ELR (cell line): ENCODE measurements around the gene BCAR1.
A peak's percentile ranks its signal among the peaks of the same experiment; 100 is the strongest.
"Not testable (repeated sequence)": the region's sequence is repeated elsewhere in the genome, so short reads cannot be mapped to it uniquely, and the experiment has no call there.

Source experiments
- DNase-seq: peaks from one replicate; pipeline ENCODE4 v3.0.0-alpha.2; 2015; ENCODE audit warnings: low read depth

Gene BCAR1

DNA sequence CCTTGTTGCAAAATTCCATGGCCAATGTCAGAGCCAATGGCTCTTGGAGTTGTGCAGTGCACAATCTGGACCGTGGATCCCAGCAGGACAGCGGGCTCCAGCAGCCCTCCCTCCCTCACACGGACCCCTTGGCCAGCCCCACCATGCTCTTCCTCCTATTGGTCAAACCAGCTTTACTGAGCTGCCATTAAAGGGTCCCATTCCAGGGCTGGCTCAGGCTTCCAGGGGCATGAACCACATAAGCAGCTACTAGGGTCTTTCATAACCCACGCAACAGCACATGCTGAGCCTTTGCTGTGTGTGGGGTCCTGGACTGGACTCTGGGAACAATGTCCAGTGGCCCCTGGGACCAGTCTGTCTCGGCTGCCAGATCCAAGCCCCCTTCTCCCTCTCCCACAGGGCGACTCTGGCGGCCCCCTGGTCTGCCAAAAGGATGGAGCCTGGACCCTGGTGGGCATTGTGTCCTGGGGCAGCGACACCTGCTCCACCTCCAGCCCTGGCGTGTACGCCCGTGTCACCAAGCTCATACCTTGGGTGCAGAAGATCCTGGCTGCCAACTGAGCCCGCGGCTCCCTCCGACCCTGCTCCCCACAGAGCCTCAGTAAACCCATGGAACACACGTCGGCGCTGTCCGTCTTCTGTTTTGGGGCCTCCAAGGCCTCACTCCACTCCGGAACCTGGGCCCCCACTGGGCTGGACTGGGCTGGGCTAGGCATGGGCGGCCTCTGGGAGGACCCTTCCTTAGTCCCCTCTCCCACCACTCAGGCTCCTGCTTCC is 26.9 kb downstream of the BCAR1 start:
- DNase-seq = no peak

- DNase-seq = not testable (repeated sequence)
Measured at GRCh38 chr16:75223129-75223528, 28.3 kb downstream of the BCAR1 start.

DNA sequence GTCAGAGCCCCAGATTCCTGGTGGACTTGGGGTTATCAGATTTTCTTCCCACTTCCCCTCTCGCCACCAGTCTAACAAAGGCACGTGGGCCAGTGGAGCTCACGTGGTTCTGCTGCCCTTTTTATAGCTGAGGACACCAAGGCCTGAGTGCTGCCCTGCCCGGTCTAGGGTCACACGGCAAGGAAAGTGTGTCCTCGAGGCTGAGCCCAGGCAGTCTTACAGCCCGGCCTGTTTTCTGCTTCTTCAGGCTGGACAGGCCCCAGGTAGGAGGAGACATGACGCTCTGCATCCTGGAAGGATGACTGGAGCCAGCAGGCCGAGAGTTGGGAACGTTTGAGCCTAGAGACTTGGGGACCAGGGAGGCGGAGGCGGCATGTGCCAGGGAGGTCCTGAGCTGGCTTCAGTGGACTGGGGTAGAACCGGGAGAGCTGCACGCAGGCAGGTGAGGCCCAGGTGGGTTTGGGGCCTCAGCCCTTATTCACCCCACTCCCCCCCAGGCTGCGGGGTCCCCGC is 29.1 kb downstream of the BCAR1 start:
- no peak for DNase-seq

DNA sequence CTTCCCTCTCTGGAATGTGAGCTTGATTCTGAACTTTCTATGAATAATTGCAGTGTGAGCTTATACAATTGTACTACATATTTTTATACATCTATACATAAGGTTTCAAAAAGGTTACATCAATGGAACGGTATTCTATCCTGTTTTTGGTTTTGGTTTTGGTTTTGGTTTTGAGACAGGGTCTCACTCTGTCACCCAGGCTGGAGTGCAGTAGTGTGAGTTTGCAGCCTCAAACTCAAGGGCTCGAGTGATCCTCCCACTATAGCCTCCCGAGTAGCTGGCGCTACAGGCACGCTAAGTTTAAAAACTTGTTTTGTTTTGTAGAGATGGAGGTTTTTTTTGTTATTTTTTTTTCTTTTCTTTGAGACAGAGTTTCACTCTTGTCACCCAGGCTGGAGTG is 31.6 kb downstream of the BCAR1 start:
- no peak for DNase-seq

DNA sequence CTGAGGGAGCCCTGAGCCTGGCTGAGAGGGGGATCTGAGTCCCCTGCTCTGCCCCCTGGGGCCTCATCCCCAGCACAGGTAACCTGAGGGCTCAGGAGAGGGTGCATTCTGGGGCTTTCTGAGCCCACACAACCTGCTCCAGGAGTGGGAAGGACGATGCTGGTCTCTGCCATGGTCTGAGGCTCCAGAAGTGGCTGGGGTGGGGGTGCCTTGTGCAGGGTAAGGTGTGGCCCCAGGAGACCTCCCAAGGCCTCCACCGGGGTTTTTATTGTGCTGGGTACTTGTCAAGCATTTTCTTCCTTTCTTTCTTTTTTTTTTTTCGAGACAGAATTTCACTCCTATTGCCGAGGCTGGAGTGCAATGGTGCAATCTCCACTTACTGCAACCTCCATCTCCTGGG is 32.3 kb downstream of the BCAR1 start:
- DNase-seq = no peak

DNA sequence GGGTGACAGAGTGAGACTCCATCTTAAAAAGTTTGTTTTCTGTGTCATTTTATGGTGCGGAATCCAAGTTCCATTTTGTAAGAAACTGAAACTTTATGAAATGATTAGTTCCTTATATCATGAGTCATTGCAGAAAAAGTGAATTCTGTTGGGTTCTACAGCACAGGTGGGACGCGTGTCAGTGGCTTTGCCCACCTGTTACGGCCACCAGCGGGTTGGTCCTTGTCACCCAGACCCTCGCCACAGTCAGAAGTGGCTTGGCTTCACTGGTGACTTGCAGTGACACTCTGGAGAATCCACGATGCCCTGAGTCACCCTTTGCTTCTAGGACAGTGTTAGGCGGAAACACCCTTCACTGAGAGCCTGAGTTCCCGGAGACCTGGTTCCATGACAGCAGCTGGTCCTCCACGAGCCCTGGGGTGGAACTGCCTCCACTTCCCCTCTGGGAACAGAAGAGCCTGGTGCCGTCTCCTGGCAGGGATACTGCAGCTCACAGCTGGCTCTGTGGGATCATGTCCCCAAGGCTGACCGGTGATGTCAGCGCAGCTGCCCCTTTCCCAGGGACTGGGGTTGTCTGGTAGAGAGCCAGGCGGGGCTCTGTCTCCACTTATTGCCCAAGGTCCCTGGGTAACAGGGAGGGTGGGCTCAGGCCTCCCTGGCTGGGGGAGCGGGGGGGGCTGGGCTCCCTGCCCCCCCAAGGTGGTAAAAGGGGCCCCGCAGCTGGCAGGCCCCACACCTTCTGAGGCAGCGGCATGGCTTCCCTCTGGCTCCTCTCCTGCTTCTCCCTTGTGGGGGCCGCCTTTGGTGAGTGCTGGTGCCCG is 33.0 kb downstream of the BCAR1 start, which contains the start of gene CTRB1:
TSS of gene CTRB1 (plus strand) at position 733 of the 821 bp plus-strand sequence. CDS start at position 753, 20 bp downstream.
- DNase-seq = no peak

DNA sequence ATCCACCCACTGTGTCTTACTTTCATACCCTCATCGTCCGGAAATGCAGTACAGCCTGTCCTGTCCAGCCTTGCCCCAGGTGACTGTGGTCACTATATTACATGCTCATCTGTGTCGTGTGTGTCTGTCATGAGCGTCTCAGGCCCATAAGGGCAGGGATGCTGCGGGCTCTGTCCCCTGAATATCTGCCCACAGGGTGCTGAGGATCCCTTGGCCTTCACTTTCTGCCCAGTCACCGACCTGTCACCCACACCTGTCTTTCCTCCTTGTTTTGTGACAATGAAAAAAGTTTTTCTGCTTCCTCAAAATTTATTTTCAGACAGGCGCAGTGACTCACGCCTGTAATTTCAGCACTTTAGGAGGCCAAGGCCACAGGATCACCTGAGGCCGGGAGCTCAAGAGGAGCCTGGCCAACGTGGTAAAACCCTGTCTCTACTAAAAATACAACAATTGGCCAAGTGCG is 34.0 kb downstream of the BCAR1 start:
- DNase-seq = no peak

DNA sequence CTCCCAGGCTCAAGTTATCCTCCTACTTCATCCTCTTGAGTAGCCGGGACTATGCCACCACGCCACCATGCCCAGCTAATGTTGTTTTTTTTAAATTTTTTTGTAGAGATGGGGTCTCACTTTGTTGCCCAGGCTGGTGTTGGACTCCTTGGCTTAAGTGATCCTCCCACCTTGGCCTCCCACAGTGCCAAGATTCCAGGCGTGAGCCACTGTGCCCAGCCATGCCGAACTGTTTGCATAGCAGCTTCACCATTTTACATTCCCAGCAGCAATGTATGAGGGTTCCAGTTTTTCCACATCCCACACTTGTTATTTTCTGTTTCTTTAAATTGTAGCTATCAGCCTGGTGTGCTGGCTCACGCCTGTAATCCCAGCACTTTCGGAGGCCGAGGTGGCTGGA is 34.8 kb downstream of the BCAR1 start:
- no peak for DNase-seq

- no peak for DNase-seq
Measured at GRCh38 chr16:75216127-75216526, 35.3 kb downstream of the BCAR1 start.

- DNase-seq = not testable (repeated sequence)
Measured at GRCh38 chr16:75211286-75211685, 40.1 kb downstream of the BCAR1 start.

- DNase-seq = no peak
Measured at GRCh38 chr16:75209944-75210343, 41.5 kb downstream of the BCAR1 start.

- not testable (repeated sequence) for DNase-seq
Measured at GRCh38 chr16:75209514-75209913, 41.9 kb downstream of the BCAR1 start.

DNA sequence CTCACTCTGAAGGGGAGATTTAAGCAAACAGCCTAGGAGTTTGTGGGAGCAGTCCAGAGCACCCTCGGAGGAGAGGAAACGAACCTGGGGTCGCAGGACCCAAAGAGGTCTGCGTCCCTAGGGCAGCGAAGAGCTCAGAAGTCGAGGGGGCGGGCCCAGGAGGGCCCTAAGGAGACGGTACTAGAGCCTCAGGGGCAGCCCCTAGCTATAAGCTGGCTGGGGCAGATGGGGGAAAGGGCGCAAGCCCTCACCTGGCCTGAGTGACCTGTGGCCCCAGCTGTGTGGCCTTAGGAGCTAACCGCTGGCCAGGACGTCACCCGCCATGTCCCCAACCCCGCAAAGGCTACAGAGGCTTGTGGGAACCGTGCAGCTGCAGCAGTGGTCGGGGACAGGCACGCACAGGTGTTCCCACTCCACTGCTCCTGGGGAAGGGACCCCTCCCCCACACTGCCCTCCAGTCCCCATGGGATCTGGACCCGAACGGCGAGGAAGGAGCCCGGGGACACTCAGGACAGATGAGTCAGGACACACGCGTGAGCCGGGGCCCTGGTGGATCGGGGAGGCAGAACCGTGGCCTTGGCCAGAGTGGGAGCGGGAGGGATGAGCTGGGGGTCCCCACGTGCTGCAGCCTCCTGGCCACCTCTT is 42.4 kb downstream of the BCAR1 start:
- no peak for DNase-seq

DNA sequence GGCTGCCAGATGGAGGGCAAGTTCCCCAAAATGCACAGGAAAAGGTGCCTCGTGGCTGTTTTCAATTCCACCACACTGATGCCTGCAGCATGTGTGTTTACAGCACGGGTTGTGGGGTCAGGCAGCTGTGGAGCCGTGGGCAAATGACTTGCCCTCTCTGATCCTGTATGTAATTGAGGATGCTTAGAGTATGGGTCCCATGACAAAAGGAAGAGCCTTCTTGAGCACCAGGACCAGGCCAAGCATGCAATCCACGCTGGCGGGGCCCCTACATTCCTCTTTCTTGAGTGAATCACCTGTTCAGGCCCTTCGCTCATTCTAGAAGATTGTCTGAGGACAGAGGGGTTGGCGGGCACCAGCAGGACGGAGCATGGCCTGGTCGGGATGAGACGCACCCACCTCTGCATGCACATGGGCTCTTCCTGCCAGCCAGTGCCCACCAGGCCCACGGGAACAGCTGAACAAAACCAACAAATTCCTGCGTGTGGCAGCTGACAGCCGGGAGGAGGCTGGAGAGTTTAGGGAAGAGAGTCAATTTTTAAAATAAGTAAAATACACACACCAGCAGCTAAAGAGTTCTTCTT is 43.1 kb downstream of the BCAR1 start:
- DNase-seq = no peak

- DNase-seq = no peak
Measured at GRCh38 chr16:75207831-75208230, 43.6 kb downstream of the BCAR1 start.

DNA sequence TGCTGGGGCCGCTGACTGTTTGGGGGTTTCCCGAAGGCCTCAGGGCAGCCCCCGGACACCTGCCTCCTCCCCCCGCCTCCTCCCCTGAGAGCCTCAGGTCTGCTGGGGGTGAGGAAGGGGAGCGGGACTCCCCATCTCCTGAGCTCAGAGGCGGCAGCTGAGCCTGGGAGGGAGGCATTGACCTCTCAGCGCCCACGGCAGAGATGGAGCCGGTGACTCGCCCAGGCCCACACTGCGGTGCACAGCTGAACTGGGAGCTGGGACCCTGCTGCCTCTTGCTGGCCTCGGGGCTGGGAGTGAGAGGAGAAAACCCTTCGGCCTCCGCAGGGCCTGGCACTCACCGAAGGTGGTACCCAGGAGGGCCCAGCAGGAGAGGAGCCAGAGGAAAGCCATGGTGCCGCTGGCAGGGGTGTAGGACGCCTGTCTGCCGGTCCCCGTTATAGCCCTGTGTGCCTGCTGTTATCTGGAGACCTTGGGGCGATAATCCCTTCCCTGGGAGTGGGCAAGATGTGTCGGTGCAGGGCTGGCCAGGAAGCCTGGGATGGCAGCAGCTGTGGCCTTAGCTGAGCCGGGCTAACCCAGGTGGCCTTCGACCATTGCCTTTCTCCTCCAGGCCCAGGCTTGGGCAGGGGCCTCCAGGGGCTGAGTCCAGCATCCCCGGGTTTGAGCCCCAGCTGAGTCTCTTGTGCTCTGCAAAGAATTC is 44.5 kb downstream of the BCAR1 start, which contains the start of gene CTRB2:
TSS of gene CTRB2 (minus strand) at position 413 of the 703 bp plus-strand sequence. CDS start at position 393, 20 bp downstream.
- DNase-seq = peak; percentile 26

GRCh38 chr16:75205961-75206748 is 45.3 kb downstream of the BCAR1 start:
- DNase-seq = not testable (repeated sequence)

- DNase-seq = not testable (repeated sequence)
Measured at GRCh38 chr16:75205438-75205837, 46.0 kb downstream of the BCAR1 start.

- DNase-seq = not testable (repeated sequence)
Measured at GRCh38 chr16:75204905-75205304, 46.5 kb downstream of the BCAR1 start.

DNA sequence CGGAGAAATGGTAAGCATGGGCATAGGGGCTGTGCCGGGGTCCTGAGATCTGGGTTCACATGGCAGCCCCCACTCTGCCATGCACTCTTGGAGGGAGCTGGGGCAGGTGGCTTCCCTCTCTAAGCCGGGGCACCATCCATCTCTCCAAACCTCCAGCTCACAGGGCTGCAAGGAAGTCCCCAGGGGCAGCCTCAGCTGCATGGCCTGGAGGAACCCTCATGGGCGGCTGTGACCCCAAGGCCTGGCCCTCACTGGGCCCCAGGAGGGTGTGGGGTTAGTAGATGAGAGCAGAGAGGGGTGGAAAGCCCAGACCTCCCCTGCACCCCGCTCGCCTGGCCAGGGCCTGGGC is 47.0 kb downstream of the BCAR1 start:
- DNase-seq = no peak
